Retina (tissue), 1 donor: ENCODE measurements around the gene AXIN1.
"Not testable (repeated sequence)": the region's sequence is repeated elsewhere in the genome, so short reads cannot be mapped to it uniquely, and the experiment has no call there.

ENCODE experiments used
- DNase-seq: peaks from one replicate; pipeline ENCODE4 v3.0.0-alpha.2; 2016

AXIN1 gene

GRCh38 chr16:353404-354290 lies 1.1 kb upstream of the AXIN1 start:
- no peak for DNase-seq

GRCh38 chr16:351804-352520 lies 561 bp downstream of the AXIN1 start:
- DNase-seq: no peak

- no peak for DNase-seq
Observed at GRCh38 chr16:350203-350602, 2.3 kb downstream of the AXIN1 start.

GRCh38 chr16:349211-349610 lies 3.3 kb downstream of the AXIN1 start:
- no peak for DNase-seq

GRCh38 chr16:348495-348894 lies 4.0 kb downstream of the AXIN1 start:
- DNase-seq: not testable (repeated sequence)

GRCh38 chr16:347203-347602 lies 5.3 kb downstream of the AXIN1 start:
- DNase-seq: no peak

- no peak for DNase-seq
Observed at GRCh38 chr16:346587-346986, 5.9 kb downstream of the AXIN1 start.

GRCh38 chr16:345772-346171 lies 6.8 kb downstream of the AXIN1 start:
- DNase-seq: no peak

- no peak for DNase-seq
Observed at GRCh38 chr16:342455-343213, 9.9 kb downstream of the AXIN1 start.

- DNase-seq: not testable (repeated sequence)
Observed at GRCh38 chr16:341974-342336, 10.6 kb downstream of the AXIN1 start.

GRCh38 chr16:341095-341973 lies 11.2 kb downstream of the AXIN1 start:
- DNase-seq: not testable (repeated sequence)

GRCh38 chr16:340370-341091 lies 12.0 kb downstream of the AXIN1 start:
- DNase-seq: no peak

GRCh38 chr16:339680-340079 lies 12.8 kb downstream of the AXIN1 start:
- no peak for DNase-seq

- no peak for DNase-seq
Observed at GRCh38 chr16:337975-338575, 14.4 kb downstream of the AXIN1 start.

GRCh38 chr16:337437-337836 lies 15.1 kb downstream of the AXIN1 start:
- no peak for DNase-seq

- DNase-seq: no peak
Observed at GRCh38 chr16:336269-336668, 16.3 kb downstream of the AXIN1 start.

GRCh38 chr16:334861-335632 lies 17.5 kb downstream of the AXIN1 start:
- DNase-seq: not testable (repeated sequence)

GRCh38 chr16:334164-334832 lies 18.2 kb downstream of the AXIN1 start:
- not testable (repeated sequence) for DNase-seq

- DNase-seq: no peak
Observed at GRCh38 chr16:333406-334094, 19.0 kb downstream of the AXIN1 start.
